AG09319 (cell line): ENCODE results near the gene FKBP5.
"Not testable (repeated sequence)": the region's sequence is repeated elsewhere in the genome, so short reads cannot be mapped to it uniquely, and the experiment has no call there.

Experiments used
- DNase-seq: peaks from one replicate; pipeline ENCODE4 v3.0.0-alpha.2; 2010; ENCODE audit warnings: low read depth; ENCODE audit errors: extremely low read depth
- TF ChIP-seq, protein P1 (sequence below): IDR thresholded peaks from 2 replicates; pipeline ENCODE4 v1.5.1; 2011; ENCODE audit warnings: low read depth, mild to moderate bottlenecking, inconsistent platforms, low read length, moderate library complexity

Gene FKBP5

DNA sequence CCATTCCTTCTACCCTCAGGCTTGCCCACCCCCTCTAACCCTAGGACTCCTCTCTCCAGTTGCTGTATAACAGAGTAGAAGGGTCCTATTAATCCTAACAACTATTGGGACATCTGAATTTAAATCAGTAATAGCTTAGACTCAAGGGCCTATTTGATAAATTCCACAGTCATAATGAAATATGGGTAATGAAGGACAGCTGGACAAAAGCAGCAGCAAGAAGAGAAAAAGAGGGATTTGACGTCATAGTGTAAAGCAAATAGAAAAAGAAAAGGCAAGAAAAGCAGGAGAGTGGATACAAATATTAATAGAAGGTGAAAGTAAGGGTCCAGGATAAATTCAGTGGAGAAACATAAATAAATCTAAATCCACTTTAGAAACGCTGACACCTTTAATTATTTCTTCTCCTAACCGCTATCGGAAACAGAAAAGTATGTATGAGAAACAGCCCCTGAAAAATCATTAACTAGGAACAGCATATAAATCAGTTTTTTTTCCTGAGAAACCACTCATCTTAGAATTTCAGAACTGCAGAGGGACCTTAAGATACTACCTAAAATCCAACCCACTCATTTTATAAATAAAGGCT is 12.8 kb downstream of the FKBP5 start:
- TF ChIP-seq, protein P1, sequence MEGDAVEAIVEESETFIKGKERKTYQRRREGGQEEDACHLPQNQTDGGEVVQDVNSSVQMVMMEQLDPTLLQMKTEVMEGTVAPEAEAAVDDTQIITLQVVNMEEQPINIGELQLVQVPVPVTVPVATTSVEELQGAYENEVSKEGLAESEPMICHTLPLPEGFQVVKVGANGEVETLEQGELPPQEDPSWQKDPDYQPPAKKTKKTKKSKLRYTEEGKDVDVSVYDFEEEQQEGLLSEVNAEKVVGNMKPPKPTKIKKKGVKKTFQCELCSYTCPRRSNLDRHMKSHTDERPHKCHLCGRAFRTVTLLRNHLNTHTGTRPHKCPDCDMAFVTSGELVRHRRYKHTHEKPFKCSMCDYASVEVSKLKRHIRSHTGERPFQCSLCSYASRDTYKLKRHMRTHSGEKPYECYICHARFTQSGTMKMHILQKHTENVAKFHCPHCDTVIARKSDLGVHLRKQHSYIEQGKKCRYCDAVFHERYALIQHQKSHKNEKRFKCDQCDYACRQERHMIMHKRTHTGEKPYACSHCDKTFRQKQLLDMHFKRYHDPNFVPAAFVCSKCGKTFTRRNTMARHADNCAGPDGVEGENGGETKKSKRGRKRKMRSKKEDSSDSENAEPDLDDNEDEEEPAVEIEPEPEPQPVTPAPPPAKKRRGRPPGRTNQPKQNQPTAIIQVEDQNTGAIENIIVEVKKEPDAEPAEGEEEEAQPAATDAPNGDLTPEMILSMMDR: no peak
- no peak for DNase-seq

DNA sequence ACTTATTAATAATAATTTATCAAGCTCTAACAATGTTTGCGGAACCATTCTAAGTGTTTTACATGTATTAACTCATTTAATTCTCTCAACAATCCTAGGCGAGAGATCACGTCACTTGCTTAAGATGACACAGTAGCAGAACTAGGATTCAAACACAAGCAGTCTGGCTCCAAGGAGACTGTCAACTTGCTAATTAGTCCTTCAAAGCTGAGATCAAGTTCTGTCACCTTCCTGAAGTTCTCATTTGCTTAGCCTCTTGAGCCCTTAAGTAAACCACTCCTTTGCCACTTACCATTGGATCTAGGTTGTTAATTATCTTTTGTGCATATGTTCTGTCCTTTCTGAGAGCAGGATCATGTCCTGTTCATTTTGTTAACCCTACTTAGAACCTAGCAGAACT is 14.1 kb downstream of the FKBP5 start:
- TF ChIP-seq, protein P1: no peak
- DNase-seq: no peak

- no peak for DNase-seq
- TF ChIP-seq, protein P1: no peak
These were observed 15.0 kb downstream of the FKBP5 start for GRCh38 chr6:35673755-35674154.

- DNase-seq: not testable (repeated sequence)
These were observed 15.4 kb downstream of the FKBP5 start for GRCh38 chr6:35673284-35673666.

GRCh38 chr6:35670453-35670852 is 18.3 kb downstream of the FKBP5 start:
- not testable (repeated sequence) for DNase-seq

DNA sequence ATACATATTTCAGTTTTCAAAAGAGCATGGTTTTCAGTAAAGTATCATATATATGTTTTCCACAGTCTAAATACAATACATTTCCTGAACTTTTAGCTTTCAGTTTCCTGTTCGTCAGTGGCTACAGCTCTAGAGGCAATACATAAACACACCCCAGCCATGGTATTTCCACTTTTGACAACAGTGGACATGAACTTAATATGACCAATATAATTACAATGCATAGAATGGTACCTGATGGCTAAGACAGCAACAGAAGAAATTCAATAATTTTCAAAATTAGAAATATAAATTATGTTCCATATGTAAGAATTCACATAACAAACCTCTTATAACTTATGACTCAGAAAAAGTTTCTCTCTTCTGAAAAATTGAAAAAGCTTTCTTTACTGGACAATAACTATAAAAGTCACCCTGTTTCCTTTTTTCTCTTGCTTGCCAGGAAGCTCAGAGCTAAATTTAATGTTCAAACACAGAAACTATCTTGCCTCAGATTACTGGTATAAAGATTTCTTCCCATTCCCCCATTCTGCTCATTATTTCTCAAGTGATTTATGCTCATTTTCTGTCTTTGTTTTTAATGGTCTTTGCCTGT is 19.2 kb downstream of the FKBP5 start:
- no peak for DNase-seq
- TF ChIP-seq, protein P1: no peak

DNA sequence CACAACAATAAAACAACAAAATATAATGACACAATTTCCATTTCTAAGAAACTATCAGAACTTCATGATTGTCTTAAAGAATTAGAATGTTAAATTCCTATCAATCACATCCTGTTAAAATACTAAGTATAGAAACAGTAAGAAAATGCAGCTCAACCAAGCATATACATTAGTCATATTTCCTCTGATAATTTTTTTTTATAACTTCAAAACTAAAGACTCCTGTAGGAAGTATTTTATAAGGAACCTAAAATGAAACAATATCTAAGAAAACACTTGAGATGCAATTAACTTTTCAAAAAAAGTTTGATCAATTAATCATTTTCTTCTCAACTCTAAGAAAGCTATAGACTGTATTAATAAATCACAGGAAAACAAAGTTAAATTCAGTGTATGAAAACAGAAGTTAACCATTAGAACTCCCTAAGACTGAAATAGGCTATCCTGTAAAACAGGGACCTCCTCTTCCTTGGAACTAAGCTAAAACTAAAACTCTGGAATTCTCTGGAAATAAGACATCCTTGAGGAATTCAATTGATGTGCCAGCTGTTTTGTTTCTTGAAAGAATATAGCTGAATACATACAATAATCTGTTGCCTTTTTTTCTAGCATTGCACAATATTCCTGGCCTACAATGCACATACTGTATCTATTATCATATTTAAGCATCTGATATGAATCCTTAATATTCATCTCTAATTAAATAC is 19.8 kb downstream of the FKBP5 start:
- TF ChIP-seq, protein P1: no peak
- no peak for DNase-seq

DNA sequence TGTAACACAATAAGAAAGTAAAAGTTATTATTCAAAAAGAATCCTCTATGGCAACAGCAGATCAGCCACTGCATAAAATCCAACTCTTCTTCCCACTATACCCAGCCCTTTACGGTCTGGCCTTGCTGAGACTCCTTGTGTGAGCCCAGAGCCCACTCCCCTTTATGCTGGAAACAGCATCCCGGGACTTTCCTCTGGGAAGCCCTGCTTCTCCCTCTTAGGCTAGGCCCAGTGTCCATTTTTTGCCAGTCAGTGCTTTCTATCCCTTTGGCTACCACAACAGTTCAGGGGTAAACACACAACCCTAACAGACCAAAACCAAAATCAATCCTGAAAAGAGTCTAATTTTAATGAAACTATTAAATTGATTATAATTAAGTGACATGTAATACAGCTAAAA is 20.6 kb downstream of the FKBP5 start:
- TF ChIP-seq, protein P1: no peak
- DNase-seq: no peak
